PC-3 (cell line): ENCODE data around the gene COX7A2. TPM values are rescaled to one million over a fixed set of nuclear protein-coding genes. Genes with fewer than 3 reads are reported as not detected.
A peak's percentile ranks its signal among the peaks of the same experiment; 100 is the strongest.

Experiments used
- ATAC-seq: fragments of 200-7000 bp; cut with Tn5 transposase; 2 replicates; pipeline ENCODE4 v1.9.1; 2020; ENCODE audit warnings: mild to moderate bottlenecking, moderate library complexity
- BruUV-seq: library from RNA; stranded (reverse); fragments of 400-500 nt; replicated peaks from 2 replicates; lab custom pipeline; 2021; lab: Mats Ljungman, UMichigan
- CTCF ChIA-PET: fragments of 300-600 bp; sonication (Branson Sonifier 250); formaldehyde crosslinking; loops from one replicate; lab custom pipeline; 2022; ENCODE audit warnings: antibody characterized with exemption; lab: Charles Lee
- POLR2A ChIA-PET: fragments of 300-600 bp; sonication (Branson Sonifier 250); formaldehyde crosslinking; loops from one replicate; lab custom pipeline; 2022; ENCODE audit warnings: antibody characterized with exemption; ENCODE audit not compliant: unreplicated experiment; lab: Charles Lee
- DNase-seq: peaks from one replicate; pipeline ENCODE4 v3.0.0-alpha.2; 2015
- H2AFZ ChIP-seq: fragments of 300-600 bp; sonication (generic); 2 replicates; pipeline ENCODE4 v1.6.0; 2016; ENCODE audit warnings: antibody characterized with exemption, low read length
- H3F3A ChIP-seq: fragments of 300-600 bp; sonication (generic); one replicate; pipeline ENCODE4 v1.6.0; 2017; ENCODE audit warnings: antibody characterized with exemption, low read length, control low read depth, mild to moderate bottlenecking; ENCODE audit not compliant: unreplicated experiment
- H3K27ac ChIP-seq: fragments of 300-600 bp; sonication (generic); 2 replicates; pipeline ENCODE4 v1.5.1; 2016; ENCODE audit warnings: mild to moderate bottlenecking, low read length
- H3K27me3 ChIP-seq: fragments of 300-600 bp; sonication (generic); 2 replicates; pipeline ENCODE4 v1.6.1; 2016; ENCODE audit warnings: low read length, mixed read lengths
- H3K36me3 ChIP-seq: fragments of 300-600 bp; sonication (generic); 2 replicates; pipeline ENCODE4 v1.6.1; 2016; ENCODE audit warnings: low read depth, mixed run types, low read length, mixed read lengths
- H3K4me1 ChIP-seq: fragments of 300-600 bp; sonication (generic); 2 replicates; pipeline ENCODE4 v1.5.1; 2016; ENCODE audit warnings: low read length; ENCODE audit not compliant: insufficient read depth
- H3K4me2 ChIP-seq: fragments of 300-600 bp; sonication (generic); 2 replicates; pipeline ENCODE4 v1.6.0; 2016; ENCODE audit warnings: low read length
- H3K4me3 ChIP-seq: fragments of 300-600 bp; sonication (generic); 2 replicates; pipeline ENCODE4 v1.5.1; 2016; ENCODE audit warnings: mild to moderate bottlenecking, low read length, mixed read lengths
- H3K79me2 ChIP-seq: fragments of 300-600 bp; sonication (generic); 2 replicates; pipeline ENCODE4 v1.6.1; 2017; ENCODE audit warnings: low read length, mixed read lengths
- H3K9ac ChIP-seq: fragments of 300-600 bp; sonication (generic); 2 replicates; pipeline ENCODE4 v1.6.0; 2016; ENCODE audit warnings: mild to moderate bottlenecking, low read length
- H3K9me2 ChIP-seq: fragments of 300-600 bp; sonication (generic); replicated peaks from 2 replicates; pipeline ENCODE4 v1.6.1; 2016; ENCODE audit warnings: mixed run types, low read length, mixed read lengths
- H3K9me3 ChIP-seq: fragments of 300-600 bp; sonication (generic); 2 replicates; pipeline ENCODE4 v1.6.1; 2016; ENCODE audit warnings: low read length, mixed read lengths
- H4K20me1 ChIP-seq: fragments of 300-600 bp; sonication (generic); 2 replicates; pipeline ENCODE4 v1.6.1; 2016; ENCODE audit warnings: low read length, mixed read lengths
- CTCF ChIP-seq: fragments of 300-600 bp; sonication (generic); conservative IDR thresholded peaks from 2 replicates; pipeline ENCODE4 v1.5.1; 2017; ENCODE audit warnings: antibody characterized with exemption, low read depth, mild to moderate bottlenecking, low read length
- EZH2 ChIP-seq: fragments of 300-600 bp; sonication (generic); IDR thresholded peaks from one replicate; pipeline ENCODE4 v1.6.1; 2017; ENCODE audit warnings: antibody characterized with exemption, mild to moderate bottlenecking, low read length; ENCODE audit not compliant: unreplicated experiment
- EZH2phosphoT487 ChIP-seq: fragments of 300-600 bp; sonication (generic); IDR thresholded peaks from 2 replicates; pipeline ENCODE4 v1.6.1; 2018; ENCODE audit warnings: mild to moderate bottlenecking, antibody characterized with exemption, low read length, borderline replicate concordance
- intact Hi-C: fragments of 100-400 bp; cut with micrococcal nuclease; formaldehyde crosslinking; loops from 2 replicates; pipeline ENCODE4 v1.9.0; 2023
- total RNA-seq: library from RNA; depleted of rRNA; stranded (reverse); fragments of >200 nt; gene quantifications from 2 replicates; pipeline ENCODE4 v1.2.3, GENCODE V29; 2014

Gene COX7A2
- total RNA-seq, 1 experiment from 2014 or later, result 172 TPM

- Histone ChIP-seq H3K79me2 (peaks cover 91% of the 10 kb centered on the region), H3K9me3 (no peaks in the 10 kb centered on the region), H3F3A (no peaks in the 10 kb centered on the region), H3K4me3 (peak overlapping the region; percentile 13; the same call in 1 of the 2 replicates), H3K4me1 (peaks cover 54% of the 10 kb centered on the region), H3K9ac (no peak overlapping the region; the same call in 1 of the 2 replicates), H2AFZ (no peak overlapping the region), H3K27me3 (no peaks in the 10 kb centered on the region), H3K9me2 (no peaks in the 10 kb centered on the region), H3K4me2 (peak overlapping the region; percentile 91), H3K36me3 (no peaks in the 10 kb centered on the region), H3K27ac (no peak overlapping the region), H4K20me1 (0 out of 2 replicates have a peak, but pooled peaks cover 7% of the 10 kb centered on the region)
- ChIA-PET CTCF (no interaction called here), POLR2A (no interaction called here)
- intact Hi-C loops, result loop anchor here (5.0 kb wide), 1 partner anchor 38 kb away; the partner anchor contains the start of gene COX7A2
- no TSS peak for BruUV-seq
- no peak for DNase-seq
- no peak for ATAC-seq
- no peak for TF ChIP-seq CTCF
- TF ChIP-seq EZH2phosphoT487, result no peak
- no peak for TF ChIP-seq EZH2
Observed at GRCh38 chr6:75280131-75280855, 36.7 kb upstream of the COX7A2 start.

GRCh38 chr6:75279418-75279817 is 35.8 kb upstream of the COX7A2 start:
- no peaks in the 10 kb centered on the region for H3K27me3 ChIP-seq
- ChIA-PET CTCF (no interaction called here), POLR2A (no interaction called here)
- no peak for TF ChIP-seq CTCF
- no peak for TF ChIP-seq EZH2
- no peak for TF ChIP-seq EZH2phosphoT487
- H3K27ac ChIP-seq, result no peak overlapping the region
- DNase-seq (no peak), ATAC-seq (no peak)
- H2AFZ ChIP-seq, result no peak overlapping the region
- no TSS peak for BruUV-seq
- no peaks in the 10 kb centered on the region for H3K9me3 ChIP-seq
- no peak overlapping the region for H3K9ac ChIP-seq
- H3K79me2 ChIP-seq, result peaks cover 91% of the 10 kb centered on the region
- peak overlapping the region; percentile 91; the same call in 1 of the 2 replicates for H3K4me2 ChIP-seq
- no peaks in the 10 kb centered on the region for H3F3A ChIP-seq
- H3K4me1 ChIP-seq, result peaks cover 57% of the 10 kb centered on the region
- H3K36me3 ChIP-seq, result no peaks in the 10 kb centered on the region
- intact Hi-C loops, result no loop called here
- 0 out of 2 replicates have a peak, but pooled peaks cover 7% of the 10 kb centered on the region for H4K20me1 ChIP-seq
- H3K4me3 ChIP-seq, result no peak overlapping the region
- no peaks in the 10 kb centered on the region for H3K9me2 ChIP-seq

- no peaks in the 10 kb centered on the region for H3K9me3 ChIP-seq
- POLR2A ChIA-PET, result no interaction called here
- H3K4me3 ChIP-seq, result no peak overlapping the region
- H3K27ac ChIP-seq, result no peak overlapping the region
- peak overlapping the region; percentile 91; the same call in 1 of the 2 replicates for H3K4me2 ChIP-seq
- 0 out of 2 replicates have a peak, but pooled peaks cover 7% of the 10 kb centered on the region for H4K20me1 ChIP-seq
- DNase-seq (peak; percentile 51), ATAC-seq (no peak)
- H3K9me2 ChIP-seq, result no peaks in the 10 kb centered on the region
- no peaks in the 10 kb centered on the region for H3K36me3 ChIP-seq
- CTCF ChIA-PET, result no interaction called here
- no TSS peak for BruUV-seq
- no peaks in the 10 kb centered on the region for H3F3A ChIP-seq
- no peak overlapping the region for H2AFZ ChIP-seq
- TF ChIP-seq CTCF (no peak), EZH2phosphoT487 (no peak), EZH2 (no peak)
- intact Hi-C loops, result no loop called here
- no peak overlapping the region for H3K9ac ChIP-seq
- no peaks in the 10 kb centered on the region for H3K27me3 ChIP-seq
- peaks cover 65% of the 10 kb centered on the region for H3K4me1 ChIP-seq
- H3K79me2 ChIP-seq, result peaks cover 91% of the 10 kb centered on the region
Observed at GRCh38 chr6:75278474-75279077, 35.0 kb upstream of the COX7A2 start.
